ENCODE measurements around the gene HEPHL1. TPM values are rescaled to one million over a fixed set of nuclear protein-coding genes. Genes with fewer than 3 reads are reported as not detected.

HEPHL1 gene
- total RNA-seq, 1 experiment from 2014 or later, result not detected

GRCh38 chr11:93988455-93988854, 32.7 kb upstream of the HEPHL1 start (continued):
- TF ChIP-seq, protein P1, sequence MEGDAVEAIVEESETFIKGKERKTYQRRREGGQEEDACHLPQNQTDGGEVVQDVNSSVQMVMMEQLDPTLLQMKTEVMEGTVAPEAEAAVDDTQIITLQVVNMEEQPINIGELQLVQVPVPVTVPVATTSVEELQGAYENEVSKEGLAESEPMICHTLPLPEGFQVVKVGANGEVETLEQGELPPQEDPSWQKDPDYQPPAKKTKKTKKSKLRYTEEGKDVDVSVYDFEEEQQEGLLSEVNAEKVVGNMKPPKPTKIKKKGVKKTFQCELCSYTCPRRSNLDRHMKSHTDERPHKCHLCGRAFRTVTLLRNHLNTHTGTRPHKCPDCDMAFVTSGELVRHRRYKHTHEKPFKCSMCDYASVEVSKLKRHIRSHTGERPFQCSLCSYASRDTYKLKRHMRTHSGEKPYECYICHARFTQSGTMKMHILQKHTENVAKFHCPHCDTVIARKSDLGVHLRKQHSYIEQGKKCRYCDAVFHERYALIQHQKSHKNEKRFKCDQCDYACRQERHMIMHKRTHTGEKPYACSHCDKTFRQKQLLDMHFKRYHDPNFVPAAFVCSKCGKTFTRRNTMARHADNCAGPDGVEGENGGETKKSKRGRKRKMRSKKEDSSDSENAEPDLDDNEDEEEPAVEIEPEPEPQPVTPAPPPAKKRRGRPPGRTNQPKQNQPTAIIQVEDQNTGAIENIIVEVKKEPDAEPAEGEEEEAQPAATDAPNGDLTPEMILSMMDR (IDR thresholded peaks at IDR 0.05 in 2 of 3, conservative IDR thresholded peaks at IDR 0.05 in 1 of 3; ENCODE audit: borderline replicate concordance in 1 of 3, insufficient read depth in 1 of 3, low read depth in 2 of 3, low read length in 2 of 3), result no peak
- TF ChIP-seq ELF1 (IDR thresholded peaks at IDR 0.05; ENCODE audit: borderline replicate concordance, low read depth), result no peak
- TF ChIP-seq SRF (IDR thresholded peaks at IDR 0.05; ENCODE audit: low read depth), result no peak
- TF ChIP-seq EZH2phosphoT487 (IDR thresholded peaks at IDR 0.05; ENCODE audit: borderline replicate concordance), result no peak

- DNase-seq (ENCODE audit: low read depth, low spot score) (no peak), ATAC-seq (no peak)
- ChIA-PET RAD21 (ENCODE audit: low non-redundant PET in 1 of 2, low total read pairs in 2 of 2, uncharacterized antibody in 2 of 2, unreplicated experiment in 2 of 2) (no interaction called here), POLR2A (no interaction called here), CTCF (no interaction called here)
- no peak overlapping the region for H3K9ac ChIP-seq (ENCODE audit: low read length)
- BruUV-seq (replicated peaks), result no TSS peak
- no peaks in the 10 kb centered on the region for H3K9me3 ChIP-seq (ENCODE audit: control insufficient read depth in 1 of 2, insufficient read depth in 1 of 2, low read depth in 1 of 2, low read length in 2 of 2)
- peaks cover 0 to 5% of the 10 kb centered on the region in 2 experiments; a peak in 2 of 4 replicates for H3K4me1 ChIP-seq (ENCODE audit: control insufficient read depth in 1 of 2, insufficient read depth in 2 of 2, low read length in 2 of 2)
- no peaks in the 10 kb centered on the region for H3K79me2 ChIP-seq (ENCODE audit: insufficient read depth, low read length)
- no peaks in the 10 kb centered on the region for H3K27me3 ChIP-seq (ENCODE audit: insufficient read depth, low read length)
- H2AFZ ChIP-seq (ENCODE audit: low read depth, low read length, poor library complexity, severe bottlenecking), result no peak overlapping the region
- H4K20me1 ChIP-seq (ENCODE audit: insufficient read depth), result no peaks in the 10 kb centered on the region
- no peak overlapping the region for H3K4me3 ChIP-seq (replicated peaks in 1 of 2; ENCODE audit: low read depth in 1 of 2, low read length in 2 of 2)
- no peak overlapping the region for H3K27ac ChIP-seq (ENCODE audit: low read depth, low read length)
- intact Hi-C loops (cut with micrococcal nuclease), result no loop called here
- H3K4me2 ChIP-seq (ENCODE audit: low read length), result no peak overlapping the region
- H3K9me2 ChIP-seq (ENCODE audit: insufficient read depth), result no peaks in the 10 kb centered on the region; the same call in 1 of the 2 replicates
- no peaks in the 10 kb centered on the region for H3K36me3 ChIP-seq (ENCODE audit: control insufficient read depth in 1 of 2, insufficient read depth in 2 of 2, low read length in 2 of 2)
- TF ChIP-seq FOSL1 (IDR thresholded peaks at IDR 0.05; ENCODE audit: low read depth), result no peak
- no peak for TF ChIP-seq ELF1 (IDR thresholded peaks at IDR 0.05; ENCODE audit: borderline replicate concordance, low read depth)
- TF ChIP-seq ZFX (IDR thresholded peaks at IDR 0.05), result no peak
- TF ChIP-seq ZBTB33 (IDR thresholded peaks at IDR 0.05; ENCODE audit: extremely low read depth, insufficient replicate concordance, low read length), result no peak
- TF ChIP-seq SRF (IDR thresholded peaks at IDR 0.05; ENCODE audit: low read depth), result no peak
- TF ChIP-seq SP1 (IDR thresholded peaks at IDR 0.05; ENCODE audit: low read depth), result no peak
- TF ChIP-seq, protein P2, sequence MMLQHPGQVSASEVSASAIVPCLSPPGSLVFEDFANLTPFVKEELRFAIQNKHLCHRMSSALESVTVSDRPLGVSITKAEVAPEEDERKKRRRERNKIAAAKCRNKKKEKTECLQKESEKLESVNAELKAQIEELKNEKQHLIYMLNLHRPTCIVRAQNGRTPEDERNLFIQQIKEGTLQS (IDR thresholded peaks at IDR 0.05), result no peak
- TF ChIP-seq EGR1 (IDR thresholded peaks at IDR 0.05; ENCODE audit: low read depth), result no peak
- no peak for TF ChIP-seq POLR2AphosphoS5 (IDR thresholded peaks at IDR 0.05; ENCODE audit: low read depth, low read length)
- TF ChIP-seq TCF7L2 (IDR thresholded peaks at IDR 0.05; ENCODE audit: borderline replicate concordance, extremely low read depth, insufficient read depth, insufficient read length), result no peak
- TF ChIP-seq, protein P3, sequence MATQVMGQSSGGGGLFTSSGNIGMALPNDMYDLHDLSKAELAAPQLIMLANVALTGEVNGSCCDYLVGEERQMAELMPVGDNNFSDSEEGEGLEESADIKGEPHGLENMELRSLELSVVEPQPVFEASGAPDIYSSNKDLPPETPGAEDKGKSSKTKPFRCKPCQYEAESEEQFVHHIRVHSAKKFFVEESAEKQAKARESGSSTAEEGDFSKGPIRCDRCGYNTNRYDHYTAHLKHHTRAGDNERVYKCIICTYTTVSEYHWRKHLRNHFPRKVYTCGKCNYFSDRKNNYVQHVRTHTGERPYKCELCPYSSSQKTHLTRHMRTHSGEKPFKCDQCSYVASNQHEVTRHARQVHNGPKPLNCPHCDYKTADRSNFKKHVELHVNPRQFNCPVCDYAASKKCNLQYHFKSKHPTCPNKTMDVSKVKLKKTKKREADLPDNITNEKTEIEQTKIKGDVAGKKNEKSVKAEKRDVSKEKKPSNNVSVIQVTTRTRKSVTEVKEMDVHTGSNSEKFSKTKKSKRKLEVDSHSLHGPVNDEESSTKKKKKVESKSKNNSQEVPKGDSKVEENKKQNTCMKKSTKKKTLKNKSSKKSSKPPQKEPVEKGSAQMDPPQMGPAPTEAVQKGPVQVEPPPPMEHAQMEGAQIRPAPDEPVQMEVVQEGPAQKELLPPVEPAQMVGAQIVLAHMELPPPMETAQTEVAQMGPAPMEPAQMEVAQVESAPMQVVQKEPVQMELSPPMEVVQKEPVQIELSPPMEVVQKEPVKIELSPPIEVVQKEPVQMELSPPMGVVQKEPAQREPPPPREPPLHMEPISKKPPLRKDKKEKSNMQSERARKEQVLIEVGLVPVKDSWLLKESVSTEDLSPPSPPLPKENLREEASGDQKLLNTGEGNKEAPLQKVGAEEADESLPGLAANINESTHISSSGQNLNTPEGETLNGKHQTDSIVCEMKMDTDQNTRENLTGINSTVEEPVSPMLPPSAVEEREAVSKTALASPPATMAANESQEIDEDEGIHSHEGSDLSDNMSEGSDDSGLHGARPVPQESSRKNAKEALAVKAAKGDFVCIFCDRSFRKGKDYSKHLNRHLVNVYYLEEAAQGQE (IDR thresholded peaks at IDR 0.05; ENCODE audit: low read depth), result no peak
- no peak for TF ChIP-seq EZH2 (IDR thresholded peaks at IDR 0.05)
- TF ChIP-seq ZNF274 (IDR thresholded peaks at IDR 0.05; ENCODE audit: low read depth, low read length), result no peak
- no peak for TF ChIP-seq CBX3 (IDR thresholded peaks at IDR 0.05; ENCODE audit: low read depth)
- no peak for TF ChIP-seq EZH2phosphoT487 (IDR thresholded peaks at IDR 0.05; ENCODE audit: borderline replicate concordance)
- TF ChIP-seq YY1 (IDR thresholded peaks at IDR 0.05; ENCODE audit: extremely low read depth, insufficient replicate concordance, low read depth, low read length), result no peak
- TF ChIP-seq JUND (IDR thresholded peaks at IDR 0.05), result no peak
Measured at GRCh38 chr11:93988912-93989311, 32.2 kb upstream of the HEPHL1 start.

Measured in HCT116 (cell line).